NOMO-1 treated with DMSO at 0.1 percent for 48 hours (cell line): ENCODE results near the gene PRR35.
A peak's percentile ranks its signal among the peaks of the same experiment; 100 is the strongest.
"Not testable (repeated sequence)": the region's sequence is repeated elsewhere in the genome, so short reads cannot be mapped to it uniquely, and the experiment has no call there.

Experiments used
- DNase-seq: peaks from one replicate; lab custom pipeline; 2025; ENCODE audit not compliant: unreplicated experiment; lab: John Stamatoyannopoulos, UW

PRR35 gene

DNA sequence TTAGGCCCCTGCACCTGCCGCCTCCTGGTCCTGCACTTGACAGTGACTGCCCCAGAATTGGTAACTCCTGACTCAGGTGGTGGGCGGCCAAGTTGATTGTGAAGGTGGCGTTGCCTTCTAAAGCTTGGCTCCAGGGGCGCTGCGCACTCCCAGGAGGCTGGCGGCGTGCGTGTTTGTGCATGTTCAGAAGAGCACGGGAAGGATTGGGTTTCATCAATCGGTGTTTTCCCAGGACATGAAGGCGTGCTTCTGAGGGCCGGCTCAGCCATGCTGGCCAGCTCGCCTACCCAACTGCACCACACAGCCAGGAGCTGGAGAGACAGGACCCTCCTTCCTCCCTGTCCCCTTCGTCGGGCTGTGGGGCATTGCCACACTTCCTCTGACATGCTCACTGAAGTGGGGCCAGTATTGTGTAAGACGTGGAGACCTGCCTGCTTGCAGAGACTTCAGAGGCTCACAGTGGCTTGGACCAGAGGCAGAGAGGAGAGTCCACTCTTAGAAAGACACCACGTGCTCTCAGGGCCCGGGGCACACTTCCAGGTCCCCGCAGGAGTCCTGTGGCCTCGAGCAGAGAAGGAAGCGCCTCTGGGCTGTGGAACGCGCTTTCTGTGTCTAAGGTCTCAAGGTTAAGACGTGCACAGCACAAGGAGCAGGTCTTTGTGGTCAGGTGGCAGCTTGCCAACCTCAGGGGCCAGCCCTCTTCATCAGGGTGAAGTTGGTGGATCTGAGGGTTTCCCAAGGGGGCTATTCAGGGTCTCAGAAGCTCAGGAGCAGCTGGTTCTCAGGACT is 32.5 kb downstream of the PRR35 start:
- DNase-seq = peak; percentile 93

DNA sequence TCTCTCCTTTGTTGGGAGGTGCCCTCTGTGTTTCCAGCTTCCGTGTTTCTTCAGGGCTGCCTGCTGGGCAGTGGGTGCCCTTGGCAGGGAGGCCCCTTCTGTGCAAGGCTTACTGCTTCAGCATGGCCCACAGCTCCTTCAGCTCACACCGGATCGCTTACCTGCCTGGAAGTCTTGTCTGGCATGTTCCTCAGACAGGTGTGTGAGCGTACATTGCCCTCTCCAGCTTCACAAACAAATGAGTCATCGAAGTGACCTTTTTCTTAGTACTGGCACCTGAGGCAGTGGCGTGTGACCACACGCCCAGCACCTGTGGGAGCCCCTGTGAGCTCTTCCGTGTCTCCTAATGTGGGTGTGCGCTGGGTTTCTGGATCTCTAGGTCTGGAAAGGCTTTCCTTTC is 33.2 kb downstream of the PRR35 start:
- no peak for DNase-seq

DNA sequence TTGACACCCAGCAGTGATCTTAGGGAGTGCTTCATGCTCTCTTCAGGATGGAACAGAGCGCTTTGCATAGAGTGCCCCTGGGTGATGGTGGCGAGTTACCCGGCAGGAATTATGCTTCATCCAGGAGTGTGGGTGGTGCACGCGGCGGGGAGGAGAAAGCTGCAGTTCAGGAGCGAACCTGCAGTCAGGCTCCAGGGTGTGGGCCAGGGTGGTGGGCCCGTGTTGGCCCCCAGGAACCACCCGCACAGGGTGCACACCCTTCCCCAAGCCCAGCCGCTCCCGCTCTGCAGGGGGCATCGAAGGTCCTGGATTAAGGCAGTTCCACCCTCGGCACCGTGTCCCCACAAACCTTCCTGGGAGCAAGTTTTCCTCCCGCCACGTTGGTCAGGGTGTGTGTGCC is 33.6 kb downstream of the PRR35 start:
- no peak for DNase-seq

DNA sequence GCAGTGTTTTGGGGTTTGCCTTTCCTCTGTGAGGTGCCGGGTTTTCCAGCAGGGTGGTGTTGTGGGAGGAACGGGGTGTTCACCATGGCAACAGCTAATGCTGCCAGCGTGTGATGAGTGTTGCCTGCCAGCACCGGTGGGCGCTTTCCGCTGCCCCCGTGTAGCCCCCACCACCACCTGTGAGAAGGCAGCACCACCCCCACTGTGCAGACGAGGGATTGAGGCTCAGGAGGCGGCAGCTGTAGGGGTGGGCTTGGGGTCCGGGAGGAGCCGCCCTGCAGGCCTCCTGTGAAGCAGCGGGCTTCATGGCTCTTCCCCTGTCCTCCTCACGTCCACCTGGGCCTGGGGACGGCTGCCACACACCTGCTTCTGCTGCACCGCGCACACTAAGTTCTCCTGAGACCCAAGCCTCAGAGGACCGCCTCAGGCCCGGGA is 34.9 kb downstream of the PRR35 start:
- no peak for DNase-seq

DNA sequence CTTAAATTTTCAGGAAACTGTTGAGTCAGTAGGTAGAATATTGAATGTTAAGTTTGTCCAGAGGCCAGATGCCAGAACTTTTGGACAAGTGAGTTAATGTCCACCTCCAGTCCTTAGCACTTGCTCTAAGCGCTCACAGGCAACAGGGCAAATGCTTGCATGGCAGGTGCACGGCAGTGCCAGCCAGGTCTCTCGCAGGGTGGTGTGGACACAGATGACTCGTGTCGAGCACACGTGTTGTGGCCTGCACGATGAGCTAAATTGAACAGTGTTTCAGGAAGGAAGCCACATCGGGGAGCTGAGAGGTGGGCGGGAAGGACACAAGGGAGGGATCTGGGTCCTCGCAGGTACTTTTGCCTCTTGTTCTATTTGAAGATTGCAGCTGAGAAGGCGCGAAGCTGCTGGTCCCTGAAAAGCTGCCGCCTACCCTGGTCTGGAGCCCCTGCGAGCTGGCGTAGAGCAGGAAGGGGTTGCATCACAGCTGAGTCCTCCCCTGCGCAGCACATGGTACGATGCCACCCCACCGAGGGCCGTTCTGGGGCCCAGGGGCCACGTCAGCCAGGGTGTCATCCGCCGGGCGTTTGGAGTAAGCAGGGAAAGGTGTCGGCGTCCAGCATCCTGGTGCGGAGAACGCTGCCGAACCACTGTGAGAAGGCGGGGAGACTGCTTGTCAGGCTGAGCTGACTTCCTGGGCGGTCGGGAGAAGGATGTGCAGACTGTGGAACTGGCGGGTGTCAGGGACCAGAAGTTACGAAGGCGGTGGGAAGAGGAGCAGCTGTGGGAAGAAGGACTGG is 35.9 kb downstream of the PRR35 start:
- DNase-seq = no peak

DNA sequence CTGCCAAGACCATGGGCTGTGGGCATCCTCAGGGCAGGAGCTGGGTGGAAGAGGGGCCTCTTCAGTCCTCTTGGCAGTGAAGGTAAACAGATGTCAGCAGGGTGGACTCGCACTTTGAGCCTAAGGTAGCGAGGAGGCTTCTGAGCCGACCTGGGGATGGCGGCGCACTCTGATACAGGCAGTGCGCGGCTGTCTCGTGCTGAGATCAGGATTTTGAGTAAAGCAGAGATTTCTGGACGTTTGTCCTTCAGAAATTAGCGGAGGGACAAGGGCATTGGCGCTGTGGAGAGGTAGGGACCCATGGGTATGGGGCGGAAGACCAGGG is 36.5 kb downstream of the PRR35 start:
- DNase-seq = no peak

DNA sequence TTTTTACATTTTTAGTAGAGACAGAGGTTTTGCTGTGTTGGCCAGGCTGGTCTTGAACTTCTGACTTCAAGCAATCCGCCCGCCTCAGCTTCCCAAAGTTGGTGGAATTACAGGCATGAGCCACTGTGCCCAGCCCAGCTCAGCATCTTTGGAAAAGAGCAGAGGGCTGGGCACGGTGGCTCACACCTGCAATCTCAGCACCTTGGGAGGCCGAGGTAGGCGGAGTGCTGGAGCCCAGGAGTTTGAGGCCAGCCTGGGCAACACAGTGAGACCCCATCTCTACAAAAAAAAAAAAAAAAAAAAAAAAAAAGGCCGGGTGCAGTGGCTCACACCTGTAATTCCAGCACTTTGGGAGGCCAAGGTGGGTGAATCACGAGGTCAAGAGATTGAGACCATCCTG is 37.5 kb downstream of the PRR35 start:
- DNase-seq = not testable (repeated sequence)

DNA sequence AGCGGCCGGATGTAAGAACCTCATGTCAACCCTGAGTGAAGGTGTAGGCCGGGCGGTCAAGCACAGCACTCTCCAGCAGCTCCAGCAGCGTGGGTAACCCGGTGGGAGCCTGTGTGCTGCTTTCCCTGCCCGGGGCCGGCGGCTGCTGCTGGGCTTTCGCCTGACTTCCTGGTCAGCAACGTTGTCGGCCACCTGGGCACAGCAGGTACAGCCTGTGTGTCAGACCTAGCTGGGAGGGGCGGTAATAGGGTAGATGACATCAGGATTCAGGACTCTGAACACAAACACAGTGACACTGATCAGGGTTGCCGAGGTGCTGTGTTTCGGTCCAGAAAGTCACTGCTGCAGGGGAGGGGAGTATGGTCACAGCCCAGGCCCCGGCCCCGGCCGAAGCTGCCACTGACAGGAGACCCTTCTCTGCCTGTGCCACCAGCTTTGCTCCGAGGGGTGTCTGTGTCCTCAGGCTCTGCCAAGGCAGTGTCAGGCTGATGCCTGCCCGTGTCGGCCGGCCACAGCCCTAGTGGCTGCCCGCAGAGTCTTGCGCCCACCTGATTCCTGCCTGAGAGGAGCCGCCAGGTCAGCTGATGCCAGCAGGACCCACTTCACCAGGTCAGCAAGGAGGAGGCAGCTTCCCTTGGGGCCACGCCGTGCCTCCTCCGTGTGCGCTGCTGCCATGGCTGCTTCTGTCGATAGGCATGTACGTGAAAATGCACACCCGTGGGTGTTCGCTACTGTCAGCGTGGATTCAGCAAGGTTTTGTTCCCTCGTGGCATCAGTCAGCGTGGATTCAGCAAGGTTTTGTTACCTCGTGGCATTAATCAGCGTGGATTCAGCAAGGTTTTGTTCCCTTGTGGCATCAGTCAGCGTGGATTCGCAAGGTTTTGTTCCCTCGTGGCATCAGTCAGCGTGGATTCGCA is 38.9 kb downstream of the PRR35 start:
- no peak for DNase-seq

DNA sequence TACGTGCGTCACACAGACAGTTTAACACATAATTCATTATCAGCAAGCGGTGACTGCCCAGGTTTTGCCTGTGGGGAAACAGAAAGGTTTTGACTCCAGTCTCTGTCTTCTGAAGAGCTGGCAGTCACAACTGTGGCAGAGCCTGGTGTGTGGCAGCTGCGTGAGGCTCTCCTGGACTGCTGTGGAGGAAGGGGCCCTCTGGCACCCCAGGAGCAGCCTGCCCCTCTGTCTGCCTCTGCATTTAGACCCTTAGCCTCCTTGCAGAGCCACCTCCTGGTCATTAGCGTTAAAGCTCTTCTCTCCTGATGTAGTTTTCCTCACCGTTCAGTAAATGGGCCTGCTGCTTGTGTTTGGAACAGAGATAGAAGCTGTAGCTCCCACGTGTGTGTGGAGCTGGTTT is 40.6 kb downstream of the PRR35 start:
- no peak for DNase-seq

DNA sequence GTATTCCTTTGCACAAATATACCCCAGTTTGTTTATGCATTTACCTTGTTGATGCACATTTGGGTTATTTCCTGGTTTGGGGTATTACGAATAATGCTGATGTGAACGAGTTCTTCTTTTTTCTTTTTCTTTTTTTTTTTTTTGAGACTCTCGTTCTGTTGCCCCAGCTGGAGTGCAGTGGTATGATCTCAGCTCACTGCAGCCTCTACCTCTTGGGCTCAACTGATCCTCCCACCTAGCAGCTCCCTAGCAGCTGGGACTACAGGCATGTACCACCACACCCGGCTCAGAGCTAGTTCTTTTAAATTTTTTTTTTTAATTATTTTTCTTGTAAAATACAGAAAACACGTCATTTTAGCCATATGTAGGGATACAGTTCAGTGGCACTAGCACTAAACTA is 43.7 kb downstream of the PRR35 start:
- no peak for DNase-seq

DNA sequence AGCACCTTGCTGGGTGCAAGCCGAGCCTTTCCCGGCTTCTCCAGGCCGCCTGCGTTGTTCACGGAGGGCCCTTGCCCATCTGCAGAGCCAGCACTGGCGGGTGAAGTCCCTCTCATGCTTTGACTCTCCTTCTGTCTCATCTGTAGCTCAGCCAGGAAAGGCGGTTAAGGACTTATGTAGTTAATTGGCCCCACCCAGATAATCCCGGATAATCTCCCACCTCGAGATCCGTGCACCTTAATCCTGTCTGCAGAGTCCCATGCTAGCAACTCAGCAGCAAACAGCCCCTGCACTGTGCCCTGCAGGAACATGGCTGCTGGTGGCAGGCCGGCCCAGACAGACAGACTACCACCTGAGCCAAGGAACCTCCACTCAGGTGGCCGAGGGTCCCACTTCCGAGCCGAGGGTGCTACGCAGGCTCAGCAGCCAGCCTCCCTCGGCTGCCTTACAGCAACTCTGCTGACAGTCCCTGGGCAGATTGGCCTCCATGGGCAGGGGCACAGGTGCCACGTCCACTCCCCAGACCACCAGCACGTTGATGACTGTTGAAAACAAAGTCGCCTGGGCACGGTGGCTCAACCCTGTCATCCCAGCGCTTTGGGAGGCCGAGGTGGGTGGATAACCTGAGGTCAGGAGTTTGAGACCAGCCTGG is 46.6 kb downstream of the PRR35 start:
- DNase-seq = no peak

DNA sequence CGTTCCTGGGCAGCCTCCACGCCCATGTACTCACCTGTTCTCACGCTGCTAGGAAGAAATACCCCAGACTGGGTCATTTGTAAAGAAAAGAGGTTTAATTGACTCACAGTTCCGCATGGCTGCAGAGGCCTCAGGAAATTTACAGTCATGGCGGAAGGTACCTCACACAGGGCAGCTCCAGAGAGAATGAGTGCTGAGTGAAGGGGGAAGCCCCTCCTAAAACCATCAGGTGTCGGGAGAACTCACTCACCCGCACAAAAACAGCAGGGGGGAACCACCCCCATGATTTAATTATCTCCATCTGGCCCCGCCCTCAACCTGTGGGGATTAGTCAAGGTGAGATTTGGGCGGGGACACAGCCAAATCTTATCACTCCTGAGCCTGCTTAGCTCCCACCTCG is 47.8 kb downstream of the PRR35 start:
- DNase-seq = no peak

DNA sequence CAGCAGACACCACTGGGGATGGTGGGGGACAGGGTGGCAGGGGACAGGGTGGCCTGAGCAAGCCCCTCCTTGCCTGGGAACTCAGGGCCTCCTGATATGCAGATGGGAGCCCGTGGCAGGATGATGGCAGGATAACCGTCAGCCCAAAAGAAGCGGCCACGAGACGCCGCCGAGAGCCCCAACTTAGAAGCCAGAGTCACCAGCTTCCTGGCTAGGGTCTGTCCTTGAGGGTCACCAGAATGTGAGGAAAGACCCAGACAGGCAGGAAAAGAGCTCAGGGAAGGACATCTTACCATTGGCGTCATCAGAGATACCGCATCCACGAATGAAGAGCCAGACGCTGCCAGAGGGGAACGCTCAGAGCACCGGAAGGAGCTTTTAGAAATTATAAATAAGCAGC is 49.1 kb downstream of the PRR35 start:
- DNase-seq = no peak

DNA sequence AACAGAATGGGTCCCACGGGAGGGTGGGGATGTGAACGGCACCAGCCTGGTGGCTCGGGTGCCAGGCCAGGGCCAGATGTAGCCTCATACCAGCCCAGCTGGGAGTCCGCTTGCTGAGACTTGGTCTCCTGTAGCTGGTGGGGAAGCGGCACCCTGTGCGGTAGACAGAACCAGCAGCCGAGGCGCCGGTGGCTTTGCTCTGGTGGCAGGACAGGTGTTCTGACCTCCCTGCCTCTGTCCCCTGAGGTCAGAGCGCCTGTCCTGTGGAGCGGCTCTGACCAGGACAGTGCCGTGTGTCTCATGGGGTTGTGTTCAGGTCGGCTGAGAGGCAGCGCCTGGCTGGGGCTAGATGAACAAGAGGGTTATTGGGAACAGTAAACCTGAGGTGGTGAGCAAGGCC is 49.8 kb downstream of the PRR35 start:
- no peak for DNase-seq

DNA sequence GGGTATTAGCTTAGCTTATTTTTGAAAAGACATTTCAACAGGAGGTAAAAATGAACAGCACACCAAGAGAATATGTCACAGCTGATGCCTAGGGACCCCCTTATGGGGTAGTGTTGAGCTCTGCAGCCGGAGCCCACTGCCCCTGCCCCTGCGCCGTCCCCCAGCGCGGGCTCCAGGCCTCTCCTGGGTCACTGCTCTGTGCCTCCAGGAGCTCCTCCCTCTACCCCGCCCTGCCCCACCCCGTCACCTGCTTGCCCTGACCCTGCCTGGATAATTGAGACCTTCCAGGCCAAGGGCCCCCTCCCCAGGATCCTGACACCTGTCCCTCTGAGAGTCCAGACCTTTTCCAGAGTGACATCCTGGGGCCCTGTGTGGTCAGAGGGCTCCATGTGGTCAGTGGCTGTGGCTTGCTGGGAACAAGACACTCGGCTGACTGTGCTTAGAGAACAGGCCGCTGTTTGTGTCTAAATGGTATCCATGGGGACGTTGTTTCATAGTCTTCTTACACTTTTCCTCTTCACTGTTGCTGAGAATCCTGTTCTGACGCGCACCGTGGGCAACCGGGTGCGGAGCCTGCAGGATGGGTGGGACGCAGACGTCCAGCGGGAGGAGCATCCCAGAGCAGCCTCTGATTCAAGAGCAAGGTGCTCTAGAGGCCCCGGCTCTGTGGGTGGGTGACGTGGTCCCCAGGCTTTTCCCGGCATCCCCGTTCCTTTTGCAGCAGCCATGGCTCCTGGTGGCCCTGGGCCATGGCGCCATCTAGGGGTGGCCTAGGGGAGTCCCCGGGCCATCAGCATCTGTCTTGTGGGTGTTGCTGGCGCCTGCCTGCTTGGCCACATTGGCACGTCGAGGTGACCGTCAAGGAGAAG is 50.6 kb downstream of the PRR35 start:
- no peak for DNase-seq

DNA sequence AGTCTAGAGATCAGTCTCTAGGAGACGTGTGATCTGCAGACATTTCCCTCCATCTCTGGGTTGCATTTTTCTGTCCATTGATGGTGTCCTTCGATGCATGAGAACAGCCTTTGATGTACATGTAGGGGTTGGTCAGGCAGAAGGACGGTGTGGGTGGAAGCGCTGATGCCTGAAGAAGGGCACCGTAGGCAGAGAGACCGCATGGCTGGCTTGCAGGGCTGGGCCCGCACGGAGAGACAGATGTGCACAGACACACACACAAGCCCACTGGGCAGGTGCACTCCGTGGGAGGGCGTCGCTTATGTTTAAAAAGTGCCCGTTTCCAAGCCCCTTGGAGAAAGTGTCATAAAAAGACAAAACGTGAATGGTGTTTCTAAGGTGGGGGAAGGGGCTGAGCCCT is 54.9 kb downstream of the PRR35 start:
- no peak for DNase-seq
